H1 (cell line): ENCODE measurements around the gene FA2H. TPM values are rescaled to one million over a fixed set of nuclear protein-coding genes. Genes with fewer than 3 reads are reported as not detected.

Experiments used
- CTCF ChIA-PET: fragments of 300-600 bp; sonication (Branson Sonifier 250); formaldehyde crosslinking; loops from one replicate; lab custom pipeline; 2021; ENCODE audit not compliant: partially characterized antibody; lab: Charles Lee
- POLR2A ChIA-PET: fragments of 300-600 bp; sonication (Branson Sonifier 250); formaldehyde crosslinking; loops from one replicate; lab custom pipeline; 2021; ENCODE audit warnings: inconsistent platforms; ENCODE audit not compliant: partially characterized antibody; lab: Charles Lee
- DNase-seq, 2 experiments: peaks; one replicate each; pipeline versions ENCODE4 v3.0.0 to v3.0.0-alpha.2; 2010 to 2022; ENCODE audit warnings: low spot score in 2 of 2, low read depth in 1 of 2, mixed read lengths in 1 of 2
- FAIRE-seq: peaks from 2 replicates; lab custom pipeline; 2011; peaks lifted over from hg19 to GRCh38; lab: Jason Lieb, UNC
- H2AFZ ChIP-seq: 2 replicates; pipeline ENCODE4 v1.8.1; 2012; ENCODE audit warnings: low read length, inconsistent platforms
- H2AK5ac ChIP-seq: 2 replicates; pipeline ENCODE4 v1.6.1; 2013; ENCODE audit warnings: low read depth, low read length
- H2BK120ac ChIP-seq: replicated peaks from 2 replicates; pipeline ENCODE3; 2013; ENCODE audit warnings: low read depth, low read length, inconsistent platforms
- H2BK12ac ChIP-seq: 2 replicates; pipeline ENCODE4 v1.6.1; 2013; ENCODE audit warnings: low read depth, low read length
- H2BK15ac ChIP-seq: 2 replicates; pipeline ENCODE4 v1.6.1; 2013; ENCODE audit warnings: low read length
- H2BK20ac ChIP-seq: 2 replicates; pipeline ENCODE4 v1.6.1; 2013; ENCODE audit warnings: low read length
- H2BK5ac ChIP-seq: 2 replicates; pipeline ENCODE4 v1.6.1; 2013; ENCODE audit warnings: low read depth, low read length
- H3K14ac ChIP-seq: 2 replicates; pipeline ENCODE4 v1.6.1; 2013; ENCODE audit warnings: inconsistent platforms; ENCODE audit not compliant: insufficient read length
- H3K18ac ChIP-seq: 2 replicates; pipeline ENCODE4 v1.6.1; 2013; ENCODE audit warnings: low read length; ENCODE audit errors: extremely low read depth
- H3K23ac ChIP-seq: 2 replicates; pipeline ENCODE4 v1.6.1; 2013; ENCODE audit warnings: inconsistent platforms; ENCODE audit not compliant: insufficient read length
- H3K23me2 ChIP-seq: 2 replicates; pipeline ENCODE4 v1.6.1; 2013; ENCODE audit warnings: low read depth, low read length
- H3K27ac ChIP-seq: 2 replicates; pipeline ENCODE4 v1.6.1; 2011; ENCODE audit warnings: low read depth, low read length, inconsistent platforms
- H3K27me3 ChIP-seq, 4 experiments: replicated peaks in 1 of 4; 1 replicate in 1 of 4; 2 replicates in 3 of 4; pipeline versions ENCODE4 v1.6.1 to v1.8.1; 2011 to 2013; ENCODE audit warnings: low read length in 3 of 4, mild to moderate bottlenecking in 3 of 4, inconsistent platforms in 2 of 4, mixed read lengths in 2 of 4, moderate library complexity in 1 of 4; ENCODE audit not compliant: control insufficient read depth in 3 of 4, insufficient read depth in 3 of 4; ENCODE audit errors: extremely low read depth in 1 of 4
- H3K36me3 ChIP-seq, 4 experiments: 2 replicates each; pipeline versions ENCODE4 v1.6.1 to v1.8.1; 2011 to 2013; ENCODE audit warnings: mild to moderate bottlenecking in 4 of 4, low read length in 3 of 4, moderate library complexity in 2 of 4, control low read depth in 1 of 4, inconsistent platforms in 1 of 4; ENCODE audit not compliant: insufficient read depth in 4 of 4, control insufficient read depth in 2 of 4
- H3K4ac ChIP-seq: replicated peaks from 2 replicates; pipeline ENCODE3; 2013; ENCODE audit warnings: low read length, low read depth, mixed read lengths, inconsistent platforms; ENCODE audit not compliant: insufficient read length
- H3K4me1 ChIP-seq, 4 experiments: replicated peaks in 1 of 4; 1 replicate in 1 of 4; 2 replicates in 3 of 4; pipeline versions ENCODE4 v1.6.1 to v1.8.1; 2011 to 2013; ENCODE audit warnings: low read length in 3 of 4, inconsistent platforms in 2 of 4, mixed read lengths in 1 of 4; ENCODE audit not compliant: insufficient read depth in 4 of 4, control insufficient read depth in 3 of 4
- H3K4me2 ChIP-seq, 2 experiments: 2 replicates each; pipeline versions ENCODE4 v1.6.1 to v1.8.1; 2011 to 2013; ENCODE audit warnings: low read depth in 2 of 2, low read length in 2 of 2, control low read depth in 1 of 2, inconsistent platforms in 1 of 2, mild to moderate bottlenecking in 1 of 2; ENCODE audit not compliant: insufficient read depth in 1 of 2
- H3K4me3 ChIP-seq, 4 experiments: fragments of 200-600, 300-600 bp in 1 of 4; sonication (generic), shearing (Covaris generic), sonication (Bioruptor Twin) in 1 of 4; 2 replicates each; pipeline versions ENCODE4 v1.5.1 to v1.8.1; 2011 to 2016; ENCODE audit warnings: low read length in 4 of 4, low read depth in 3 of 4, control low read depth in 2 of 4, inconsistent platforms in 2 of 4, mild to moderate bottlenecking in 2 of 4, mixed read lengths in 1 of 4, moderate library complexity in 1 of 4; ENCODE audit not compliant: insufficient read depth in 2 of 4; ENCODE audit errors: extremely low read depth in 1 of 4
- H3K56ac ChIP-seq: replicated peaks from 2 replicates; pipeline ENCODE3; 2013; ENCODE audit warnings: low read depth, mild to moderate bottlenecking, mixed read lengths, low read length, inconsistent platforms; ENCODE audit not compliant: insufficient read length
- H3K79me1 ChIP-seq: 2 replicates; pipeline ENCODE4 v1.6.1; 2013; ENCODE audit warnings: low read depth, low read length, control low read depth
- H3K79me2 ChIP-seq, 2 experiments: 2 replicates each; pipeline versions ENCODE4 v1.6.1 to v1.8.1; 2012 to 2013; ENCODE audit warnings: low read length in 2 of 2, mild to moderate bottlenecking in 2 of 2, inconsistent platforms in 1 of 2; ENCODE audit not compliant: insufficient read depth in 2 of 2, control insufficient read depth in 1 of 2
- H3K9ac ChIP-seq, 4 experiments: replicated peaks in 1 of 4; 1 replicate in 1 of 4; 2 replicates in 3 of 4; pipeline versions ENCODE4 v1.6.1 to v1.8.1; 2011 to 2013; ENCODE audit warnings: low read depth in 3 of 4, low read length in 3 of 4, control low read depth in 2 of 4, mild to moderate bottlenecking in 2 of 4, moderate library complexity in 2 of 4, inconsistent platforms in 1 of 4; ENCODE audit errors: extremely low read depth in 1 of 4
- H3K9me3 ChIP-seq, 2 experiments: 2 replicates each; pipeline versions ENCODE4 v1.6.1 to v1.8.1; 2012 to 2013; ENCODE audit warnings: mild to moderate bottlenecking in 2 of 2, moderate library complexity in 2 of 2, control low read depth in 1 of 2, inconsistent platforms in 1 of 2, low read depth in 1 of 2, low read length in 1 of 2, mixed read lengths in 1 of 2; ENCODE audit not compliant: insufficient read depth in 2 of 2
- H4K20me1 ChIP-seq, 2 experiments: replicated peaks in 1 of 2; 2 replicates each; pipeline versions ENCODE3 to v1.8.1; 2011 to 2013; ENCODE audit warnings: inconsistent platforms in 2 of 2, low read length in 2 of 2, mild to moderate bottlenecking in 1 of 2; ENCODE audit not compliant: insufficient read depth in 2 of 2, control insufficient read depth in 1 of 2
- H4K5ac ChIP-seq: 2 replicates; pipeline ENCODE4 v1.6.1; 2013; ENCODE audit warnings: low read length, low read depth, mixed read lengths, inconsistent platforms; ENCODE audit not compliant: insufficient read length
- H4K8ac ChIP-seq: 2 replicates; pipeline ENCODE4 v1.8.0; 2013; ENCODE audit warnings: mild to moderate bottlenecking, moderate library complexity, low read length, inconsistent platforms; ENCODE audit not compliant: insufficient read depth; ENCODE audit errors: extremely low read depth
- H4K91ac ChIP-seq: replicated peaks from 2 replicates; pipeline ENCODE3; 2013; ENCODE audit warnings: low read length, mixed read lengths, inconsistent platforms; ENCODE audit not compliant: insufficient read length
- CBX5 ChIP-seq: fragments of 300-800, 300-1000 bp; sonication (generic); IDR thresholded peaks from 2 replicates; pipeline ENCODE4 v1.7.1; 2016; ENCODE audit warnings: antibody characterized with exemption, low read length, low read depth
- CTCF ChIP-seq, 3 experiments: IDR thresholded peaks; 1 replicate in 2 of 3; 2 replicates in 1 of 3; pipeline versions ENCODE4 v1.5.1 to v1.6.1; 2011; ENCODE audit warnings: low read length in 3 of 3, mild to moderate bottlenecking in 3 of 3, inconsistent platforms in 2 of 3, low read depth in 1 of 3, moderate library complexity in 1 of 3; ENCODE audit not compliant: insufficient read depth in 1 of 3; ENCODE audit errors: control extremely low read depth in 1 of 3
- EZH2 ChIP-seq: fragments of 200-600 bp; sonication (generic); IDR thresholded peaks from 2 replicates; pipeline ENCODE4 v1.7.1; 2012; ENCODE audit warnings: low read depth, mild to moderate bottlenecking, moderate library complexity, low read length, inconsistent platforms; ENCODE audit not compliant: severe bottlenecking
- NANOG ChIP-seq: IDR thresholded peaks from 2 replicates; pipeline ENCODE4 v1.6.1; 2011; ENCODE audit warnings: low read length, low read depth, mild to moderate bottlenecking, inconsistent platforms; ENCODE audit not compliant: insufficient read depth, poor library complexity, severe bottlenecking
- NRF1 ChIP-seq: IDR thresholded peaks from 2 replicates; pipeline ENCODE4 v1.6.1; 2011; ENCODE audit warnings: mild to moderate bottlenecking, low read depth, low read length, improper control_type of control experiment
- SIRT6 ChIP-seq: IDR thresholded peaks from one replicate; pipeline ENCODE4 v1.7.1; 2012; ENCODE audit warnings: low read length, inconsistent platforms
- SP2 ChIP-seq: IDR thresholded peaks from 2 replicates; pipeline ENCODE4 v1.6.1; 2012; ENCODE audit warnings: mild to moderate bottlenecking, low read length, inconsistent platforms
- TCF12 ChIP-seq: IDR thresholded peaks from 2 replicates; pipeline ENCODE4 v1.6.1; 2011; ENCODE audit warnings: low read depth, mild to moderate bottlenecking, low read length
- WGBS, 2 experiments: shearing (Covaris generic) in 1 of 2; methylation state at CpG; one replicate each; pipeline versions ENCODE4 v1.1.6 to v1.1.7; 2013 to 2015; ENCODE audit warnings: low lambda C conversion rate in 2 of 2, mixed read lengths in 2 of 2, inconsistent platforms in 1 of 2, low coverage in 1 of 2, missing lambda C conversion rate in 1 of 2; ENCODE audit not compliant: insufficient replicate concordance in 2 of 2, insufficient coverage in 1 of 2, insufficient read length in 1 of 2; ENCODE audit errors: extremely low coverage in 1 of 2, missing lambda C conversion rate in 1 of 2; 5-methylcytosine and 5-hydroxymethylcytosine counted together
- polyA plus RNA-seq, 7 experiments: library from polyadenylated mRNA; depleted of rRNA in 3 of 7; stranded (reverse) in 5 of 7; unstranded in 2 of 7; fragments of >200 nt in 5 of 7; fragments of 200-250 nt in 2 of 7; gene quantifications; 1 replicate in 5 of 7; 2 replicates in 1 of 7; 4 replicates in 1 of 7; pipeline versions ENCODE4 v1.2.1 to v1.2.3, GENCODE V29; 2011 to 2013; ENCODE audit warnings: missing spikeins in 2 of 7, mixed read lengths in 2 of 7
- total RNA-seq: library from RNA; stranded (reverse); fragmentation: NEBNext Ultra II Directional; extraction: Animal tissue kit (Norgen Biotek cat#: 25700); gene quantifications from 2 replicates; pipeline ENCODE4 v1.2.1, GENCODE V29; 2021

FA2H gene
- total and polyA plus RNA-seq, 2 of the 8 experiments (the other 6 are each of a cell fraction or from before 2014, with no cell fraction given) = 2.1 to 2.5 TPM

GRCh38 chr16:74724820-74725549 lies 49.6 kb downstream of the FA2H start:
- Histone ChIP-seq H3K9ac (no peak overlapping the region), H3K23ac (no peak overlapping the region), H3K27me3 (no peaks in the 10 kb centered on the region), H3K36me3 (no peaks in the 10 kb centered on the region), H2AFZ (no peak overlapping the region), H4K8ac (no peak overlapping the region), H2BK15ac (0 out of 2 replicates have a peak overlapping the region, but pooled peaks have one; percentile 46)
- CTCF ChIA-PET = interaction anchor here (0.6 to 32.9 kb wide), 23 partner anchors 5 to 343 kb away, joined by 3 to 576 read pairs (median 5); partner anchors contain the start of genes MLKL and RFWD3
- POLR2A ChIA-PET = interaction anchor here (0.9 to 1.7 kb wide), 4 partner anchors 9 to 17 kb away, joined by 3 to 7 read pairs (median 3); no protein-coding TSS in a partner anchor
- no peak for TF ChIP-seq NANOG
- TF ChIP-seq CBX5 = no peak
- no peak for TF ChIP-seq SP2
- no peak for TF ChIP-seq EZH2
- no peak for TF ChIP-seq SIRT6
- TF ChIP-seq TCF12 = no peak
- TF ChIP-seq CTCF (IDR thresholded peaks at IDR 0.05; ENCODE audit: control extremely low read depth in 1 of 3, insufficient read depth in 1 of 3, low read depth in 1 of 3, low read length in 3 of 3) = peak in 1 of 3 experiments; percentile 16; a peak in 1 of 4 replicates
- no peak for TF ChIP-seq NRF1
- TF ChIP-seq, all 59 proteins: peak for 1
- Histone ChIP-seq H3K14ac (no peak overlapping the region), H4K5ac (no peak overlapping the region), H3K27ac (no peak overlapping the region), H3K9me3 (peaks cover 8 to 12% of the 10 kb centered on the region in 2 experiments), H2BK120ac (no peak overlapping the region), H3K4ac (no peak overlapping the region), H2BK12ac (no peak overlapping the region), H3K4me2 (no peak overlapping the region), H3K4me3 (no peak overlapping the region), H2AK5ac (no peak overlapping the region), H3K23me2 (no peaks in the 10 kb centered on the region; the same call in 1 of the 2 replicates), H3K56ac (no peak overlapping the region), H3K79me2 (no peaks in the 10 kb centered on the region), H3K4me1 (peaks cover under 1 to 5% (median 2%) of the 10 kb centered on the region in 4 experiments; a peak in 5 of 7 replicates), H2BK5ac (no peak overlapping the region), H3K18ac (no peak overlapping the region), H4K20me1 (no peaks in the 10 kb centered on the region), H3K79me1 (no peaks in the 10 kb centered on the region), H2BK20ac (0 out of 2 replicates have a peak overlapping the region, but pooled peaks have one; percentile 13), H4K91ac (peak overlapping the region; percentile 46)
- DNase-seq = no peak
- WGBS, 2 experiments = 63% methylated on average over 14 of the region's 19 CpGs; no CpG with 5 or more reads in 1 of the 2 experiments
- FAIRE-seq = no peak
